B cell (primary cell): ENCODE results near the gene SCNM1. TPM values are rescaled to one million over a fixed set of nuclear protein-coding genes. Genes with fewer than 3 reads are reported as not detected.
A peak's percentile ranks its signal among the peaks of the same experiment; 100 is the strongest.

ENCODE experiments used
- ATAC-seq: fragments of 200-7000 bp; cut with Tn5 transposase; one replicate; pipeline ENCODE4 v1.10.0; 2021; ENCODE audit warnings: low read depth, mild to moderate bottlenecking, moderate number of reproducible peaks, moderate library complexity
- CTCF ChIA-PET: fragments of 350-600 bp; sonication (Branson Sonifier 250); formaldehyde crosslinking; loops from one replicate; lab custom pipeline; 2021; ENCODE audit warnings: antibody characterized with exemption, inconsistent platforms; lab: Charles Lee
- POLR2A ChIA-PET: fragments of 350-600 bp; sonication (Branson Sonifier 250); formaldehyde crosslinking; loops from one replicate; lab custom pipeline; 2021; ENCODE audit warnings: antibody characterized with exemption; lab: Charles Lee
- DNase-seq: peaks from one replicate; pipeline ENCODE4 v3.0.0; 2013
- H2AFZ ChIP-seq: 2 replicates; pipeline ENCODE4 v1.6.1; 2012; ENCODE audit warnings: mild to moderate bottlenecking, low read depth, low read length; ENCODE audit not compliant: insufficient read depth, poor library complexity, severe bottlenecking
- H3K27ac ChIP-seq, 2 donors: 1 replicate in 1 of 2; 2 replicates in 1 of 2; pipeline ENCODE4 v1.5.1; 2012 to 2013; ENCODE audit warnings: low read length in 2 of 2, mild to moderate bottlenecking in 2 of 2, moderate library complexity in 1 of 2
- H3K27me3 ChIP-seq, 4 experiments: fragments of 200-600 bp in 1 of 4; sonication (generic) in 1 of 4; replicated peaks in 1 of 4; 1 replicate in 2 of 4; 2 replicates in 2 of 4; pipeline versions ENCODE4 v1.6.1 to v1.7.0; 2013 to 2016; ENCODE audit warnings: low read length in 3 of 4, mild to moderate bottlenecking in 2 of 4, mixed read lengths in 1 of 4, moderate library complexity in 1 of 4; ENCODE audit not compliant: insufficient read depth in 4 of 4, control insufficient read depth in 3 of 4; ENCODE audit errors: control extremely low read depth in 1 of 4
- H3K36me3 ChIP-seq, 2 experiments: replicated peaks in 1 of 2; 1 replicate in 1 of 2; 2 replicates in 1 of 2; pipeline versions ENCODE4 v1.6.1 to v1.7.1; 2013; ENCODE audit warnings: low read length in 1 of 2; ENCODE audit not compliant: insufficient read depth in 2 of 2, control insufficient read depth in 1 of 2; ENCODE audit errors: control extremely low read depth in 1 of 2, extremely low read depth in 1 of 2
- H3K4me1 ChIP-seq, 2 donors: fragments of 200-600 bp in 1 of 2; sonication (generic) in 1 of 2; 1 replicate in 1 of 2; 2 replicates in 1 of 2; pipeline versions ENCODE4 v1.5.1 to v1.6.1; 2013 to 2017; ENCODE audit warnings: low read length in 2 of 2; ENCODE audit not compliant: control insufficient read depth in 2 of 2, insufficient read depth in 2 of 2
- H3K4me2 ChIP-seq: replicated peaks from 2 replicates; pipeline ENCODE3; 2012; ENCODE audit warnings: mild to moderate bottlenecking, low read depth, low read length; ENCODE audit not compliant: poor library complexity, severe bottlenecking
- H3K4me3 ChIP-seq, 5 experiments: fragments of 200-600 bp in 1 of 5; sonication (generic) in 1 of 5; 1 replicate in 3 of 5; 2 replicates in 2 of 5; pipeline versions ENCODE4 v1.5.1 to v1.7.0; 2011 to 2016; ENCODE audit warnings: low read length in 4 of 5, mild to moderate bottlenecking in 4 of 5, low read depth in 2 of 5, control low read depth in 1 of 5, moderate library complexity in 1 of 5; ENCODE audit not compliant: insufficient read depth in 1 of 5; ENCODE audit errors: control extremely low read depth in 1 of 5, extremely low read depth in 1 of 5
- H3K79me2 ChIP-seq: fragments of 200-600 bp; sonication (generic); one replicate; pipeline ENCODE4 v1.6.0; 2016; ENCODE audit warnings: low read length; ENCODE audit not compliant: control insufficient read depth, insufficient read depth
- H3K9ac ChIP-seq: fragments of 200-600 bp; sonication (generic); 2 replicates; pipeline ENCODE4 v1.6.1; 2017; ENCODE audit warnings: mild to moderate bottlenecking, low read length, moderate library complexity
- H3K9me3 ChIP-seq, 3 donors: one replicate each; pipeline versions ENCODE4 v1.6.1 to v1.7.1; 2013; ENCODE audit warnings: low read length in 2 of 3; ENCODE audit not compliant: control insufficient read depth in 2 of 3, insufficient read depth in 1 of 3; ENCODE audit errors: control extremely low read depth in 1 of 3
- H4K20me1 ChIP-seq: 2 replicates; pipeline ENCODE4 v1.6.0; 2012; ENCODE audit warnings: mild to moderate bottlenecking, low read length; ENCODE audit not compliant: insufficient read depth, control insufficient read depth, poor library complexity, severe bottlenecking
- H3K27ac Mint-ChIP-seq: one replicate; pipeline ENCODE4 v1.8.0; 2021; ENCODE audit warnings: mixed read lengths
- H3K27me3 Mint-ChIP-seq: one replicate; pipeline ENCODE4 v1.8.0; 2021; ENCODE audit warnings: mixed read lengths
- H3K4me1 Mint-ChIP-seq: one replicate; pipeline ENCODE4 v1.8.0; 2021; ENCODE audit warnings: mixed read lengths
- H3K4me3 Mint-ChIP-seq: one replicate; pipeline ENCODE4 v1.8.0; 2021; ENCODE audit warnings: mixed read lengths
- H3K9me3 Mint-ChIP-seq: one replicate; pipeline ENCODE4 v1.8.0; 2022; ENCODE audit warnings: mixed read lengths; ENCODE audit not compliant: insufficient read depth
- CTCF ChIP-seq: fragments of 200-600 bp; IDR thresholded peaks from one replicate; pipeline ENCODE4 v1.8.0; 2022; ENCODE audit warnings: antibody characterized with exemption, mild to moderate bottlenecking
- EZH2 ChIP-seq: IDR thresholded peaks from 2 replicates; pipeline ENCODE4 v1.6.1; 2012; ENCODE audit warnings: borderline replicate concordance, low read depth, mild to moderate bottlenecking, moderate library complexity, low read length; ENCODE audit not compliant: insufficient read depth, poor library complexity, severe bottlenecking
- WGBS: methylation state at CpG from one replicate; pipeline ENCODE4 v1.1.5; 2013; ENCODE audit warnings: missing lambda C conversion rate; ENCODE audit not compliant: insufficient coverage; 5-methylcytosine and 5-hydroxymethylcytosine counted together
- intact Hi-C: fragments of 100-400 bp; cut with micrococcal nuclease; formaldehyde crosslinking; loops from one replicate; pipeline ENCODE4 v1.10.0; 2022
- polyA plus RNA-seq: library from polyadenylated mRNA; depleted of rRNA; stranded (reverse); fragments of >200 nt; gene quantifications from 2 replicates; pipeline ENCODE4 v1.2.3, GENCODE V29; 2012
- total RNA-seq, 2 donors: library from RNA; stranded (reverse); fragments of 120-200 nt in 1 of 2; gene quantifications; 1 replicate in 1 of 2; 2 replicates in 1 of 2; pipeline versions ENCODE4 v1.2.3 to v1.2.4, GENCODE V29; 2013 to 2022

SCNM1 gene
- total and polyA plus RNA-seq, 2 donors (not counting 1 experiment from before 2014, with no cell fraction given) = 46.5 to 53.6 TPM

- Histone ChIP-seq H3K79me2 (no peaks in the 10 kb centered on the region), H3K27me3 (peaks cover 0 to 20% (median 8%) of the 10 kb centered on the region in 4 experiments), H4K20me1 (no peaks in the 10 kb centered on the region), H3K4me3 (peak overlapping the region; percentile 59 to 86 (median 84)), H3K36me3 (no peaks in the 10 kb centered on the region), H3K4me2 (peak overlapping the region; percentile 98), H3K9me3 (peaks cover 0 to 8% (median 0%) of the 10 kb centered on the region in 3 donors), H2AFZ (peak overlapping the region; percentile 99), H3K9ac (peak overlapping the region; percentile 85), H3K27ac (no peak overlapping the region), H3K4me1 (peaks cover 15 to 19% of the 10 kb centered on the region in 2 donors)
- Mint-ChIP-seq H3K9me3 (no peaks in the 10 kb centered on the region), H3K27me3 (peaks cover 9% of the 10 kb centered on the region), H3K27ac (no peak overlapping the region), H3K4me1 (peaks cover 23% of the 10 kb centered on the region), H3K4me3 (peak overlapping the region; percentile 94)
- DNase-seq (no peak), ATAC-seq (no peak)
- intact Hi-C loops = loop anchor here (2.0 kb wide), 1 partner anchor 76 kb away; the partner anchor contains the start of gene GABPB2
- TF ChIP-seq EZH2 (no peak), CTCF (no peak)
- ChIA-PET CTCF (interaction anchor here (1.2 to 2.2 kb wide), 3 partner anchors 10 to 76 kb away, joined by 3 to 12 read pairs (median 12); partner anchors contain the start of genes GABPB2 and TNFAIP8L2), POLR2A (no interaction called here)
- 0% methylated on average over 1 of the region's 7 CpGs for WGBS
Measured at GRCh38 chr1:151147132-151147503, 18.8 kb upstream of the SCNM1 start.

- Histone ChIP-seq H4K20me1 (no peaks in the 10 kb centered on the region), H3K4me1 (peaks cover 15 to 16% of the 10 kb centered on the region in 2 donors), H3K27ac (no peak overlapping the region), H3K27me3 (peaks cover 0 to 20% (median 8%) of the 10 kb centered on the region in 4 experiments), H3K9ac (no peak overlapping the region), H3K4me3 (no peak overlapping the region), H3K4me2 (no peak overlapping the region), H3K36me3 (no peaks in the 10 kb centered on the region), H3K79me2 (no peaks in the 10 kb centered on the region), H3K9me3 (peaks cover 0 to 8% (median 0%) of the 10 kb centered on the region in 3 donors), H2AFZ (peak overlapping the region; percentile 99)
- Mint-ChIP-seq H3K27ac (no peak overlapping the region), H3K4me1 (peaks cover 20% of the 10 kb centered on the region), H3K4me3 (peak overlapping the region; percentile 94), H3K27me3 (peaks cover 9% of the 10 kb centered on the region), H3K9me3 (no peaks in the 10 kb centered on the region)
- ChIA-PET CTCF (interaction anchor here (1.9 to 2.2 kb wide), 2 partner anchors 9 to 48 kb away, joined by 12 read pairs; partner anchors contain the start of gene TNFAIP8L2), POLR2A (no interaction called here)
- no peak for DNase-seq
- no peak for TF ChIP-seq EZH2
- TF ChIP-seq CTCF = no peak
- intact Hi-C loops = loop anchor here (2.0 kb wide), 1 partner anchor 77 kb away; the partner anchor contains the start of gene GABPB2
- WGBS = no CpG with 5 or more reads among the region's 2 CpGs
- ATAC-seq = no peak
Measured at GRCh38 chr1:151147665-151148064, 18.3 kb upstream of the SCNM1 start.
